ENCODE data around the gene ARHGAP26.

Gene ARHGAP26

DNA sequence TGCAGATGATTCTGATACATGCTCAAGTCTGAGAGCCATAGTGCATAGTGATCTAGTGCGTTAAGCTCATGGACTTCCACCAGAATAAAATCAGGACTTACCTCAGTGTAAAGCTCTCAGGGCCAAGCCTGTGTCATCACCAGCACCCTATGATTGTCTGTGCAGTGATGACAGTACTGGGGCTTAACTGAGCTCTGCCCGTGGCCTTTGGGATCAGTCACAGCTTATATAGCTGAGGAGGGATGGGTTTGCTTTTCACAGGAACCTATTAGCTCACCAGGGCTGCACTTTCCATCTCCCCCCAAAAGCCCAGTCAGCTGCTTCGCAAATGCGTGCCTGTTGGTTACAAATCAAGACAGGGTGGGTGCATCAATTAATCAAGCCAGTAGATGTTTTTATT lies 386.4 kb downstream of the ARHGAP26 start:
- DNase-seq (ENCODE audit: low read depth in 2 of 2): no peak

- DNase-seq (ENCODE audit: low read depth in 2 of 2): no peak
Observed at GRCh38 chr5:143159031-143159430, 388.9 kb downstream of the ARHGAP26 start.

- no peak for DNase-seq (ENCODE audit: low read depth in 2 of 2)
Observed at GRCh38 chr5:143161885-143162540, 391.8 kb downstream of the ARHGAP26 start.

- no peak for DNase-seq (ENCODE audit: low read depth in 2 of 2)
Observed at GRCh38 chr5:143162810-143163209, 392.6 kb downstream of the ARHGAP26 start.

DNA sequence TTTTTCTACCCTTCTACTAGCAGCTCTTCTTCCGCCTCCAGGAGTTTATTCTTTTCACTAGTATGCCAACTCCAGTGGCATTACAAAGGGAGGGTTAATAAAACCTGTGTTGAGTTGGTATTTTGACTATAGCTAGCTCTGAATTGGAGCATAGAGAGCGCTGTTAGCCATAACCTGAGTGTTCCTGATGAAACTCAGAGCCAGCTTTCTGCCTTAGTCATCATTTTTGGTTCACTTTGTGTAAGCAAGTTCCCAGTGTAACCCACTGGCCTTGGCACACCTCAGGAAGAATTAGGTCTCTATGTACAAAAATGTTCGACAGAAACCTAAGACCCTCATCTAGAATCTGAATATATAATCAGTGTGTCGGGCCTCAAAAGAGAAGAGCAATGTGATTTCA lies 394.4 kb downstream of the ARHGAP26 start:
- no peak for DNase-seq (ENCODE audit: low read depth in 2 of 2)

- DNase-seq (ENCODE audit: low read depth in 2 of 2): no peak
Observed at GRCh38 chr5:143165049-143165880, 395.1 kb downstream of the ARHGAP26 start.

DNA sequence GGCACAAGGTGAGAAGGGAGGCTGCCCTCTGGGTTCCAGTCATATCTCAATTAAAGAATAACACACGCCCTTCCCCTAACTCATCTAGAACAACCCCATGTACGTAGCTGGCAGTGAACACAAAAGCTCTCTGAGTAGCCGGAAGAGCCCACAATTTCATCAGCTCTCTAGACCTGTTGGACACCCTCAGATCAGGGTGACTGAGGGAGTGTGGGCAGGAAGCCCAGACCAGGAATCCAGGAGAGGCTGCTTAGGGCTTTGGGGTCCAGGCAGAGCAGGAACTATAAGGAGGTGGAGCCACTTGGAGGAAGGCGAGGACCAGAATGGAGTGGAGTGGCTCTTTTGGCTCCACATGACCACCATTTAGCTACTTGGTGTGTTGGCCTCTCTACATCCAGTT lies 395.9 kb downstream of the ARHGAP26 start:
- no peak for DNase-seq (ENCODE audit: low read depth in 2 of 2)

- DNase-seq (ENCODE audit: low read depth in 2 of 2): no peak
Observed at GRCh38 chr5:143166661-143167420, 396.7 kb downstream of the ARHGAP26 start.

DNA sequence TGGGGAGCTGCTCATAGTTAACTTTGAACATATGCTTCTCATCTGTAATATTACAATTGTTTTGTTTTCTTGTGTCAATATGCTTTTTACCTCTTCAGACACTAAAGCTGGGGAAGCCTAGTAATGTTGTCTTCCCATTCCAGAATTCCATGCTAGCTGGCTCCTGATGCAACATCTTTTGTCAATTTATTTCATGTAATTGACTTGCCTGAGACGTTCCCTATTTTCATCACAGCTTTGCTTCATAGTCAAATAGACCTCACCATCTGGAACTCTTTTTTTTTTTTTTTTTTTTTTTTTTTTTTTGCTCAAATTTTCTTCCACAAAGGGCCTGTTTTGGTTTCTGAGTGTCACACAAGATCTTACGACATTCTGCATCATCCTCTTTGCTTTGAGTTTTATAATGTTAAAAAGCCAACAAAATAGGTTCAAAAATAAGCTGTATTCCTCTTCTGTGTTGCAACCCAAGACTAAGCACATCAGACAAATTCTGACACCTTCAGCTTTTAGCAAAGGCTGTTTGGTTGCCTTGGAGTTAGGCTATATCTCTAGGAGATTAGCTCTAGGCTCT lies 398.1 kb downstream of the ARHGAP26 start:
- no peak for DNase-seq (ENCODE audit: low read depth in 2 of 2)

DNA sequence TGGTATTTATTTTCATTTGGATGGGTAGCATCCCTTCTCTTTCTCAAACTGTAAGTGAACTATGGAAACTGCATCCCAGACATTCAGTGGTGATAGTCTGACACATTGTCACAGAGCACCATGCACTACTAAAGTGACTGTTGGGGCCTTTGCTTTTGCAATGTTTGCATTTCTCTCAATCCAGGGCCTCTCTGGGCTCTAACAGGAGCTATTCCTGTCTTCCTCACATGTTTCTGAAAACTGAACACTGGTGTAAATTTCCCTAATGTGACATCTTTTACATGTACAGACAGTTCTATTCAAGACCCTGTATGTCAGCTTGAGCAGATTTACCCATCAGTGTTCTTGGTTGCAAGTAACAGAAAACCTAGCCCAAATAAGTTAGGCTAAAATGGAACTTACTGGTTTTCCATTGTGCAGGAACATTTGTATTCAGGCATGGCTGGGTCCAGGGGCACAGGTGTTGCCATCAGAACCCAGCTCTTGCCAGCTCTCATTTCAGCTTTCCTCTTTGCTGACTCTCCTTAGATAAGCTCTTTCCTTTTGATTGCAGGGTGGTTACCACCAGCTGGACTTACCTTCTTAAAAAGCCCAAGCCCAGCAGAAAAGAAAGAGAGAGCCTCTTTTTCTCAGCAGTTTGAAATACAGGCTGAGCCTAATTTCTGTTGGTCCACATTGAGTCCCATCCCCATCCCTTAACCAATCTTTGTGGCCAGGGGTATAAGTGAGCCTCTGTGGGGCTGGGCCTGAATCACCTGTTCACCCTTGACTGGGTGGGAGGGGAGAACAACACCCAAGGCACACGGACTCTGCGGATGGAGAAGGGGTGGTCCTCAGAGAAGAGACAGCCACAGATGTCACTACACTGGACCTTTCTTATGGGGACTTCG lies 399.0 kb downstream of the ARHGAP26 start:
- DNase-seq (ENCODE audit: low read depth in 2 of 2): no peak

DNA sequence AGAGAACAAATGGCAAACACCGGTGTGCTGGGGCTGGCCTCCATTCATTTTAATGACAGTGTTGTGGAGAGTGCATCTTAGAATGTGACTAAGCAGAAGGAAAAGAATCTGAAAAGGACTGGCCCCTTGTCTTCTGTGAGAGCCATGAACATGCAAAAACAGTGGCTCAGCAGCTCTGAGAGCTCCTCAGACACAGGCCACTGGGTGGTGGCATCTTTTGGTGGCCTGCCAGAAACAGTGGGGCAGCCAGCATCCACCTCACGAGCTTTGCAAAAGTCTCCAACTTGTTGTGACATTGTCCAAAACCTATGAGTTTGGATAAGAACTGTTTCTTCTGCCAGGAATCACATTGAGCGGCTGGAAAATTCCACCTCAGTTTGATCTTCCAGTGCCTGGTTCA lies 399.9 kb downstream of the ARHGAP26 start:
- DNase-seq (ENCODE audit: low read depth in 2 of 2): no peak

- no peak for DNase-seq (ENCODE audit: low read depth in 2 of 2)
Observed at GRCh38 chr5:143170977-143171376, 400.8 kb downstream of the ARHGAP26 start.

- no peak for DNase-seq (ENCODE audit: low read depth in 2 of 2)
Observed at GRCh38 chr5:143172739-143173138, 402.6 kb downstream of the ARHGAP26 start.

DNA sequence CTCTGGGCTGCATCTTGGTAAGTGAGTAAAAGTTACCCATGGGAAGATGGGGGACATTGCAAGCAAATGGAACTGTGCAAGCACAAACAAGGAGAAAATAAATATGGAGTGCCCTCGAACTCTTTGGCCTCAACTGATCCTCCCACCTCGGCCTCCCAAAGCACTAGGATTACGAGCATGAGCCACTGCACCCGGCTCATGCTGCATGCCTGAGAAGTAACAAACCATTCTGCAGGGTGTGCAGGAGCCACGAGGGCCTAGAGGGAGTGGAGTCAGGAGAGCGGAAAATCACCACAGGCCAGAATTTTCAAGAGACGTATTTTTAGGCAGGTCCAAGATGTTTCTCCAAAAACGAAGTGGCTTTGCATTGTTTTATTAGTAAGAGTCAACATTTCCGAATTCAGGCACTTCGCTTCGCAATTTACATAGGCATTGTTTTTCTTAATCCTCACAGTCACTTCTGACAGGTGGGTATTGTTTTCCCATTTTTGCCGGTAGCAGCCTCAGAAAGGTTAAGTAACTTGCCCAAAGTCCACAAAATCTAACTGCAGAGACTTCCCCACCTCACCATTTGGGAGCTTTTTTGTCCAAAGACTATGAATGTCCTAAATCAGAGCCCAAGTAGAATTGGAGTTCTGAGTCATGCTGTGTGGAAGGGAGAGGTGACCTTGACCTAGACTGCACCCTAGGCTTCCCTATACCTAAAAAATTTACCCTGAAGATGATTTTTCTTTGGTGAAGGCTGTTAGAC lies 403.1 kb downstream of the ARHGAP26 start:
- DNase-seq (ENCODE audit: low read depth in 2 of 2): no peak

- no peak for DNase-seq (ENCODE audit: low read depth in 2 of 2)
Observed at GRCh38 chr5:143174714-143175398, 404.7 kb downstream of the ARHGAP26 start.

- DNase-seq (ENCODE audit: low read depth in 2 of 2): no peak
Observed at GRCh38 chr5:143176048-143176447, 405.9 kb downstream of the ARHGAP26 start.

DNA sequence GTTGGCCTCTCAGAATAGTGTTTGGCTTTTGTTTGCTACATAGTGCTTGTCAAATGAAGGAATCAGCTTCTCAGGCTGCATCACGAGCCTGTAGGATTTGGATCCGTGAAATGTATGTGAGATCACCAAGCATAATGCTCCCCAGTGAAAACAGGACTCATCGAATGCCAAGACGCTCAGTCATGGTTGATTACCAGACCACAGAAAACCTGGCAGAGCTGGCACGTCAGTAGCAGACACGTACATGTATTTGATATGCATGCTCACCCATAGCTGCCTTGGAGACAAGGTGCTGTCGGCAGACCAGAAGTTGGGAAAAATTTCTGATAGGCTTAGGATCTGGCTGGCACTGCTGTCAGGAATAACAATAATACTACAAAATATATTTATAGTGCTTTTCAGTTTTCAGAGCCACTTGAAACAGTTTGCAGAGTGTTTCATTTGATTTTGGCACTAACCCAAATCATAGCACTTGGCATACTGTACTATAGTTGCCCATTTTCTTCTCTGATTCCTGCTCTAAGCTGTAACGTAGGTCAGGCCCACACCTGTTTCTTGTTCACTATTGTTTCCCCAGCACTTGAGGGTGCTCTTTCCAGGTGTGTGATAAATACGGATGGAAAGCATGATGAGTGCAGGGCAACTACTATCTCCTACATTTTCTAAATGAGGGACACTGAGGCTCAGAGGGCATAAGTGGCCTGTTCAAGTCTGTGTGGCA lies 407.2 kb downstream of the ARHGAP26 start:
- no peak for DNase-seq (ENCODE audit: low read depth in 2 of 2)

DNA sequence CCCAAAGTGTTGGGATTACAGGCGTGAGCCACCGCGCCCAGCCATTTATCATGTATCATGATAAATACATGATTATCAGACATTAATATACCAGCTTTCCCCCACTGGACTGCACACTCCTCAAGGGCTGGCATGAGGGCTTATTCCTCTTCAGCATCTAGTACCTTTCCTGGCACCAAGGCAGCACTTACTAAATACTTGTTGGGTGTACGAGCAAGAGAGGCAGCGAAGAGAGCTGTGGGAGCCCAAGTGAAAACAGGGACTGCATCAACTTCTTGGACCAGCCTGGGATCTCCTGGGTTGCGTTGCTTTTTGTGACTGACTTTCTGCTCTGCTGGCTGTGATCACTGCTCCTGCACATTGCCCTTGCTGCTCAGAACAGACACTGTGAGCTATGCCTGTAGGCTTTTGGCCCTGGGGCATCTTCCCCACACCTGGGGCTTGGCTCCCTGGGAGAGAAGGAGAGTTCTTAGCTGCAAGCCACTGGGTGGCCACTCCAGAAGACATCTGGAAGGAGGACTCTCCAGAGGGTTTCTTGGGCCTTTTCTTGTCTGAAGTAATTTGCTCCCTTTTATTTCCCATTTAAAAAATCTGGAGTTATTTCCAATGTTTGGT lies 409.1 kb downstream of the ARHGAP26 start:
- no peak for DNase-seq (ENCODE audit: low read depth in 2 of 2)

DNA sequence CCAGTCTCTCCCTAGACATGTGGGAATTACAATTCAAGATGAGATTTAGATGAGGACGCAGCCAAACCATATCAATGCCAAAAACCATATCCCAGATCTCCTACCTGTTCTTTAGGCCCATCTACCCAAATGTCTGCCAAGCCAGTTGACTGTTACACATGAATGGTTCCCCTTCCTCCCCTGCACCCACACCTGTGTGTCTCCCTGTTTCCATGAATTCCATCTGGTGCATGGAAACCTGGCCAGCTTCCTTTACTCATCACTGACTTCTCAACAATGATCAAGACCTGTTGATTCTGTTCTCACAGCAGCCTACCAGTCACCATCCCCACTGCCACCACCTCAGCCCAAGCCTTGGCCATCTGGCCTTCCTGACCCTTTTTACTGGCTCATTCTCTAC lies 410.6 kb downstream of the ARHGAP26 start:
- no peak for DNase-seq (ENCODE audit: low read depth in 2 of 2)

All from stimulated activated CD8-positive, alpha-beta memory T cell treated with anti-CD3 and anti-CD28 coated beads, Interleukin-7, amount 100 ng/mL, for 4 hours (primary cell).